GF-D8 (cell line): ENCODE data around the gene CBX7.

Source experiments
- DNase-seq: peaks from one replicate; lab custom pipeline; 2025; lab: John Stamatoyannopoulos, UW

Gene CBX7

GRCh38 chr22:39091126-39092081 lies 61.1 kb downstream of the CBX7 start:
- no peak for DNase-seq

GRCh38 chr22:39090426-39091064 lies 61.9 kb downstream of the CBX7 start:
- DNase-seq: no peak

- no peak for DNase-seq
These were observed 62.6 kb downstream of the CBX7 start for GRCh38 chr22:39089928-39090327.

GRCh38 chr22:39088685-39089032 lies 63.8 kb downstream of the CBX7 start:
- no peak for DNase-seq

- no peak for DNase-seq
These were observed 64.4 kb downstream of the CBX7 start for GRCh38 chr22:39087881-39088684.

- DNase-seq: no peak
These were observed 65.4 kb downstream of the CBX7 start for GRCh38 chr22:39087098-39087497.

- no peak for DNase-seq
These were observed 67.8 kb downstream of the CBX7 start for GRCh38 chr22:39084666-39085065.

GRCh38 chr22:39083212-39084165 lies 69.0 kb downstream of the CBX7 start:
- no peak for DNase-seq

GRCh38 chr22:39081598-39081997 lies 70.9 kb downstream of the CBX7 start:
- no peak for DNase-seq

GRCh38 chr22:39081016-39081415 lies 71.5 kb downstream of the CBX7 start:
- DNase-seq: no peak
